BLaER1 treated with 17β-estradiol and CSF1 and Interleukin-3, amounts not matched to agents 10 nM and 100 nM (cell line): ENCODE data around the gene TUBD1.
"Not testable (repeated sequence)": the region's sequence is repeated elsewhere in the genome, so short reads cannot be mapped to it uniquely, and the experiment has no call there.

Experiments used
- H3K27ac ChIP-seq, 11 experiments: shearing (Covaris generic); formaldehyde crosslinking; 2 replicates each; pipeline ENCODE4 v1.8.1; 2022
- H3K27me3 ChIP-seq, 11 experiments: shearing (Covaris generic); formaldehyde crosslinking; 2 replicates each; pipeline ENCODE4 v1.8.1; 2022
- H3K36me3 ChIP-seq, 11 experiments: shearing (Covaris generic); formaldehyde crosslinking; 2 replicates each; pipeline ENCODE4 v1.8.1; 2022
- H3K4me1 ChIP-seq, 10 experiments: shearing (Covaris generic); formaldehyde crosslinking; 2 replicates each; pipeline ENCODE4 v1.8.1; 2022
- H3K4me2 ChIP-seq, 11 experiments: shearing (Covaris generic); formaldehyde crosslinking; 2 replicates each; pipeline ENCODE4 v1.8.1; 2022
- H3K4me3 ChIP-seq, 10 experiments: shearing (Covaris generic); formaldehyde crosslinking; 2 replicates each; pipeline ENCODE4 v1.8.1; 2022
- H3K9ac ChIP-seq, 11 experiments: shearing (Covaris generic); formaldehyde crosslinking; 2 replicates each; pipeline ENCODE4 v1.8.1; 2022
- H3K9me3 ChIP-seq, 11 experiments: shearing (Covaris generic); formaldehyde crosslinking; replicated peaks in 1 of 11; 2 replicates each; pipeline ENCODE4 v1.8.1; 2022
- H4K20me1 ChIP-seq, 11 experiments: shearing (Covaris generic); formaldehyde crosslinking; 2 replicates each; pipeline ENCODE4 v1.8.1; 2022
- Cebpa-rat ChIP-seq, 11 experiments: shearing (Covaris generic); IDR thresholded peaks; 2 replicates each; pipeline ENCODE4 v1.8.1; 2022

Gene TUBD1, protein sequence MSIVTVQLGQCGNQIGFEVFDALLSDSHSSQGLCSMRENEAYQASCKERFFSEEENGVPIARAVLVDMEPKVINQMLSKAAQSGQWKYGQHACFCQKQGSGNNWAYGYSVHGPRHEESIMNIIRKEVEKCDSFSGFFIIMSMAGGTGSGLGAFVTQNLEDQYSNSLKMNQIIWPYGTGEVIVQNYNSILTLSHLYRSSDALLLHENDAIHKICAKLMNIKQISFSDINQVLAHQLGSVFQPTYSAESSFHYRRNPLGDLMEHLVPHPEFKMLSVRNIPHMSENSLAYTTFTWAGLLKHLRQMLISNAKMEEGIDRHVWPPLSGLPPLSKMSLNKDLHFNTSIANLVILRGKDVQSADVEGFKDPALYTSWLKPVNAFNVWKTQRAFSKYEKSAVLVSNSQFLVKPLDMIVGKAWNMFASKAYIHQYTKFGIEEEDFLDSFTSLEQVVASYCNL

DNA sequence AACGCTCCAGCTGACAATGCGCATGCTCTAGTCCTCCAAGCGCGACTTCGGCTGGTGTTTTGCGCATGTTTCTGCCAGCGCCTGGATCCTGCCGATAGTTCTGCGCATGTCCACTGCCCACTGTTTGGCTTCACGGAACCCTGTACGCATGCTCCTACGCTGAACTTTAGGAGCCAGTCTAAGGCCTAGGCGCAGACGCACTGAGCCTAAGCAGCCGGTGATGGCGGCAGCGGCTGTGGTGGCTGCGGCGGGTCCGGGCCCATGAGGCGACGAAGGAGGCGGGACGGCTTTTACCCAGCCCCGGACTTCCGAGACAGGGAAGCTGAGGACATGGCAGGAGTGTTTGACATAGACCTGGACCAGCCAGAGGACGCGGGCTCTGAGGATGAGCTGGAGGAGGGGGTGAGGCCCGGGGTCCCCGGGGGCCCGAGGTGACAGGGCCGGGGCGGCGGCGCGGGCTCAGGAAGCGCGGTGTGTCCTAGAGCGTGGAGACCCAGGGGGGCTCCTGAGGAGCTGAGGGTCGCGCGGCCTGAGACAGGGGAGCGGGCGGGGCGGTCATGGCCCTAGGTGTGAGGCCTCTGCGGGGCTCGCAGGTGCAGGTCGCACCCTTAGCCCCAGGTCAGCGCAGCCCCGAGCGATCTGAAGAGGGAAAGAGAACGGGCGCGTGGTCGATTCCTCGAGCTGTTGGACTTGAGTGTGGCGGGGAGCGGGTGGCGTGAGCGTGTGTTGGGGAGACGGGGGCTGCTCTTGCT, at the start of gene TUBD1, which contains the start of gene RPS6KB1:
TUBD1 (minus strand) TSS at position 20 of the 752 bp plus-strand sequence. CDS start 1,941 bp downstream, outside the sequence.
RPS6KB1 (plus strand) TSS at position 198 of the 752 bp plus-strand sequence; CDS start at position 262, 64 bp downstream.
- Histone ChIP-seq H3K27me3 (no peaks in the 10 kb centered on the region), H3K9ac (peak within 1 kb of the TSS; percentile 90 to 97 (median 95)), H3K36me3 (peaks cover 7 to 44% (median 29%) of the 10 kb centered on the region in 11 experiments; a peak in 18 of 22 replicates), H3K4me3 (peak within 1 kb of the TSS; percentile 90 to 100 (median 97)), H4K20me1 (peaks cover 17 to 49% (median 40%) of the 10 kb centered on the region in 11 experiments; a peak in 20 of 22 replicates), H3K4me1 (peaks cover 20 to 47% (median 34%) of the 10 kb centered on the region in 10 experiments), H3K4me2 (peak within 1 kb of the TSS; percentile 73 to 96 (median 89)), H3K27ac (peak within 1 kb of the TSS; percentile 86 to 95 (median 91)), H3K9me3 (no peaks in the 10 kb centered on the region)
- no peak for TF ChIP-seq Cebpa-rat (IDR thresholded peaks at IDR 0.05)

DNA sequence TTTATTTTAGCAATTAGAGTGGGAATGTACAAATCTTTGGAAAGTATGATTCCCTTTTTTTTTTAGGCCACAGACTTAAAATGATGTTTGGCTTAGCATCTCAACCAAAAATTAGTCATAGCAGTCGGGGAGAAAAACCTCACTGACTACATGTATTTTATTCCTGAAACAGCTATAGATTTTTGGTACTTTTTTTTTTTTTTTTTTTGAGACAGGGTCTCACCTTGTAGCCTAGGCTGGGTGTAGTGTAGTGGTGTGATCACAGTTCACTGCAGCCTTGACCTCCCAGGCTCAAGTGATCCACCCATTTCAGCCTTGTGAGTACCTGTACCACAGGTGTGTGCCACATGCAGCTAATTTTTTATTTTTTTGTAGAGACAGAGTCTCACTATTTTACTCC, 48.4 kb upstream of the TUBD1 start:
- no peaks in the 10 kb centered on the region for H3K9me3 ChIP-seq
- H3K27me3 ChIP-seq = no peaks in the 10 kb centered on the region
- no peak overlapping the region for H3K4me3 ChIP-seq
- H3K27ac ChIP-seq = no peak overlapping the region
- H4K20me1 ChIP-seq = peaks cover 0 to 8% (median 0%) of the 10 kb centered on the region in 11 experiments; a peak in 1 of 22 replicates
- H3K9ac ChIP-seq = no peak overlapping the region
- H3K36me3 ChIP-seq = peaks cover 83 to 98% (median 92%) of the 10 kb centered on the region in 11 experiments
- H3K4me1 ChIP-seq = no peaks in the 10 kb centered on the region
- no peak for TF ChIP-seq Cebpa-rat (IDR thresholded peaks at IDR 0.05)
- H3K4me2 ChIP-seq = no peak overlapping the region

DNA sequence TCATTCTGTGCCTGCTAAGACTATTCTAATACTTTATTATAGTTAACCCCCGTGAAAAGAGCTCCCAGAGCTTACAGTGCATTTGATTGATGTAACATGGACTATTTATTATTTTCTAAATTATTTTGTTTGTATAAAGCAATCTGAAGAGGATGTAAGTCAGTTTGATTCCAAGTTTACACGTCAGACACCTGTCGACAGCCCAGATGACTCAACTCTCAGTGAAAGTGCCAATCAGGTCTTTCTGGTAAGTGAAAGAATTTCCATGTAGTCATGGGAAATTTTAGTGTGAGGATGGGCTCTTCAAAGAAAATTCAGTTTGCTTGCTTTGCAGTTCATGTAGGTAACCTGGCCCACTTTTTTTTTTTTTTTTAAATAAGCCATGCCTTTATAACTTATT, 48.0 kb upstream of the TUBD1 start:
- not testable (repeated sequence) for H3K9ac ChIP-seq, H3K27me3 ChIP-seq, H3K4me1 ChIP-seq, H4K20me1 ChIP-seq, H3K27ac ChIP-seq, H3K4me2 ChIP-seq, H3K9me3 ChIP-seq, H3K4me3 ChIP-seq
- H3K36me3 ChIP-seq = peaks cover 83 to 98% (median 92%) of the 10 kb centered on the region in 11 experiments

DNA sequence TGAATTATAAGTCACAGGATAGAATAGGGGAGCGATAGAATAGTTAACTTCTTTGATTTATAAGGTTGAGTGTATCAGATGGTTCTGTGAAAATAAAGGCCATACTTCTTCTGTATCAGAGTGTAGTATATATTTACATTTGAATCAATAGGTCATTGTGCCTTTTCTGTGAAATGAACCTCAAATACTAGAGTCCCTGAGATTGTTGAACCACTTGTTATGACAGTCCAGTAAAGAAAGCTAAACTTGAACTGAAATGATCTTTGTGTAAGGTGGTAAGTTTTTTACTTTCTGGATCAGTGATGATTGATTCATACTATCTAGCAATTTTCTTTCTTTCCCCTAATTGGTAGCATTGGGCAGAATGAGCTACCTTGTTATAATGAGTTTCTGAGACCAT, 40.6 kb upstream of the TUBD1 start:
- H4K20me1 ChIP-seq, H3K4me1 ChIP-seq, H3K9me3 ChIP-seq, H3K27ac ChIP-seq, H3K4me2 ChIP-seq, H3K4me3 ChIP-seq, H3K9ac ChIP-seq, H3K27me3 ChIP-seq: not testable (repeated sequence)
- peaks cover 85 to 100% (median 97%) of the 10 kb centered on the region in 11 experiments for H3K36me3 ChIP-seq

DNA sequence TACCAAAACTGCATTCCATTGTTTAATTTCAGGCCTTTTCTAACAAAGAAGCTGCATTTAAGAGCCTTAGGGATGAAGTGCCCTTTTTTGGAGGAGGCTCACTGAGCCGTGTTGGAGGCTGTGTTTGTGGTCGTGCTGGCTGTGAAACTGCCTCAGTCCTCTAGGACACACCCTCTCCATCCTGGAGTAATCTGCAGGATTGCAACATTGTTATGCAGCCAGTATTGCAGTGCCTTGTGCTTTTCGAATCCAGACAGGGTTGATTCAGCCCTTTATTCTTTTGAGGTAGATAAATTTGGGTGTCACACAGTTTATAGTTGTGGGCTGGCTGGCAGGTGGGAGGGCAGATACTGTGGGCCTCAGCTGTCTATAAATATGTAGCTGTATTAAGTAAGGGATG, 38.0 kb upstream of the TUBD1 start:
- not testable (repeated sequence) for H3K9me3 ChIP-seq, H3K4me3 ChIP-seq, H3K4me2 ChIP-seq, H3K4me1 ChIP-seq, H4K20me1 ChIP-seq, H3K27ac ChIP-seq, H3K9ac ChIP-seq, H3K27me3 ChIP-seq
- peaks cover 82 to 100% (median 96%) of the 10 kb centered on the region in 11 experiments for H3K36me3 ChIP-seq
- TF ChIP-seq Cebpa-rat (IDR thresholded peaks at IDR 0.05) = peak in 4 of 11 experiments; percentile 22 to 43 (median 32); a peak in 4 of 22 replicates

DNA sequence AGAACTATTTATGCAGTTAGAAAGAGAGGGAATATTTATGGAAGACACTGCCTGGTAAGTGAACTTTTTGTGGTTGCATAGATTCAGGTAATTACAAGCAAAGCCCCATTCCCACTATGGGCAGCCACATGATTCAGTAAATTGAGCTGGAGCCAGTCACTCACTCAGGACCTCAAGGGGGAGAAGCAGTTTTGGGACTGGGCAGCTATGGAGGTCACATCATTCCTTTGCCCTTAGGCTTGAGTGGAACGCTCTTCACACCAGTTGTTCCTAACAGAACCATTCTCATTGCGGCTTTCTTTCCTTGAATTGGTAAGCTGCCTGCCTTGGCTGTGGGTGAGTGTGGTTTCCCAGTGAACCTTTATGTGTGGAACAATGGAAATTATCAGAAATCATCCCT, 37.4 kb upstream of the TUBD1 start:
- not testable (repeated sequence) for H3K4me1 ChIP-seq, H4K20me1 ChIP-seq, H3K4me2 ChIP-seq, H3K27me3 ChIP-seq, H3K9ac ChIP-seq, H3K9me3 ChIP-seq, H3K4me3 ChIP-seq
- H3K27ac ChIP-seq = peak overlapping the region in 1 of 11 experiments; percentile 9; a peak in 3 of 22 replicates
- peaks cover 82 to 100% (median 96%) of the 10 kb centered on the region in 11 experiments for H3K36me3 ChIP-seq

DNA sequence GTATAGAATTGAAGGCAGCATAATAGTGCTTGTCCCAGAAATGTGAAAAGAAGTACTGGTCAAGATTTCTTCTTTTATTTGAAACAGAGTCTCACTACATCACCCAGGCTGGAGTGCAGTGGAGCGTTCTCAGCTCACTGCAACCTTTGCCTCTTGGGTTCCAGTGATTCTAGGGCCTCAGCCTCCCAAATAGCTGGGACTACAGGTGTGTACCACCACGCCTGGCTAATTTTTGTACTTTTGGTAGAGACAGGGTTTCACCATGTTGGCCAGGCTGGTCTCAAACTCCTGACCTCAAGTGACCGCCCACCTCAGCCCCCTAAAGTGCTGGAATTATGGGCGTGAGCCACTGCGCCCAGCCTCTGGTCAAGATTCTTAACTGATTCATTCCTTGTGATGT, 27.9 kb upstream of the TUBD1 start:
- not testable (repeated sequence) for H3K4me1 ChIP-seq
- peaks cover 87 to 100% (median 92%) of the 10 kb centered on the region in 11 experiments for H3K36me3 ChIP-seq

DNA sequence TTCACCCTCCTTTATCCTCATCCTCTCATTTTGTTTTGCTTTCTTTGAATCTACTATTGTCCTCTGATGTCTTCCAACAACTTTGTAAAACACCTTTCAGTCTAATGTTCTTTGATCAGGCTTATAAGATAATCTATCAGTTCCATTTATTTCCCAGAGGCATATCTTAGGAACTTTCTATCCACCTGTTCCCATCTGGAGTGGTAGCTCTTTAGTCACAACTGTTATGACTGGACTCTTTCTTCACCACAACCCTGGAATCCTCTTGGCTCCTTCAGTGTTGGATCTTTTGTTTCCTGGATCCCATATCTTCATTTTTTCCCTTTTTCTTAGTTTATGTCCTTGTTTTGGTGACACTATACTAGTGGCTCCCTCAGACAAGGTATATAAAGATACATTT, 23.7 kb upstream of the TUBD1 start:
- H3K27ac ChIP-seq = no peak overlapping the region
- H4K20me1 ChIP-seq = peaks cover 10 to 50% (median 23%) of the 10 kb centered on the region in 11 experiments; a peak in 17 of 22 replicates
- no peaks in the 10 kb centered on the region for H3K27me3 ChIP-seq
- H3K4me3 ChIP-seq = no peak overlapping the region
- no peak overlapping the region for H3K4me2 ChIP-seq
- no peak for TF ChIP-seq Cebpa-rat (IDR thresholded peaks at IDR 0.05)
- H3K9me3 ChIP-seq = no peaks in the 10 kb centered on the region
- no peak overlapping the region for H3K9ac ChIP-seq
- H3K36me3 ChIP-seq = peaks cover 93 to 100% (median 96%) of the 10 kb centered on the region in 11 experiments
- no peaks in the 10 kb centered on the region; a peak in 1 of 20 replicates for H3K4me1 ChIP-seq

More for the DNA sequence above, 27.9 kb upstream of the TUBD1 start:
- not testable (repeated sequence) for H3K27me3 ChIP-seq, H3K9me3 ChIP-seq, H3K27ac ChIP-seq, H3K9ac ChIP-seq, H3K4me3 ChIP-seq, H3K4me2 ChIP-seq
- H4K20me1 ChIP-seq = peaks cover 0 to 13% (median 0%) of the 10 kb centered on the region in 11 experiments; a peak in 5 of 22 replicates

DNA sequence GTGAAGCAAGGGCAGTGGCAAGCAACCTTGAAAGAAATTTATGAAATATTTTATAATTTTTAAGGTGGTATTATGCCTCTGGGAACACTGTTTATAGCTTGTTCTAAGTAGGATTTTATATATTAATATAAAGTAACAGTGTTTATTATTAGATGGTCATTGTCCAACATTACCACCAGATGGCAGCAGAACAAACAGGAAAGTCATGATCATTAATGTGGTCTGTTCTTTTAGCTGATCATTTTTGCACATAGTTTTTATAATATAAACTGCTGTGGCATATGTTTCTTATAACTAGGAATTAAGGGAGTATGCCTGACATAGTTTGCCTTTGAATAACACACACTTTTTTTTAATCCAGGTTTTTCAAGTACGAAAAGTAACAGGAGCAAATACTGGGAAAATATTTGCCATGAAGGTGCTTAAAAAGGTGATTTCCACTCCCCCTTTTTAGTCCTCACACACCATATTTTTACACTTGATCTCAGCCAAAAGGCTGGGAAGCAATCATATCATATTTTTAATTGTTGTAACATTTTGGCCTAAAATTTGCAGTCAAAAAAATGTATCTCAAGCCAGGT, 21.6 kb upstream of the TUBD1 start:
- peaks cover 83 to 99% (median 91%) of the 10 kb centered on the region in 11 experiments for H3K36me3 ChIP-seq
- no peak overlapping the region for H3K4me2 ChIP-seq
- H3K9me3 ChIP-seq = no peaks in the 10 kb centered on the region
- peaks cover 14 to 70% (median 37%) of the 10 kb centered on the region in 11 experiments; a peak in 20 of 22 replicates for H4K20me1 ChIP-seq
- no peak overlapping the region for H3K9ac ChIP-seq
- no peak for TF ChIP-seq Cebpa-rat (IDR thresholded peaks at IDR 0.05)
- no peaks in the 10 kb centered on the region; a peak in 1 of 20 replicates for H3K4me1 ChIP-seq
- H3K27me3 ChIP-seq = no peaks in the 10 kb centered on the region
- no peak overlapping the region for H3K27ac ChIP-seq
- no peak overlapping the region for H3K4me3 ChIP-seq
